Measurements from ENCODE around the gene ASB3. TPM values are rescaled to one million over a fixed set of nuclear protein-coding genes. Genes with fewer than 3 reads are reported as not detected.
A peak's percentile ranks its signal among the peaks of the same experiment; 100 is the strongest.

Gene ASB3
- total RNA-seq, 1 donor from 2014 or later = 11.4 TPM

- peak overlapping the region; percentile 92 for H3K4me3 ChIP-seq
- H3K4me1 ChIP-seq = peaks cover 70% of the 10 kb centered on the region
- H3K9me3 ChIP-seq (replicated peaks) = no peaks in the 10 kb centered on the region
- DNase-seq = no peak
- H3K27me3 ChIP-seq (ENCODE audit: low read depth) = no peaks in the 10 kb centered on the region
- intact Hi-C loops (cut with micrococcal nuclease) = no loop called here
- no peak for TF ChIP-seq CTCF (IDR thresholded peaks at IDR 0.05; ENCODE audit: borderline replicate concordance)
- peaks cover 15% of the 10 kb centered on the region for H3K36me3 ChIP-seq
- H3K27ac ChIP-seq (replicated peaks) = peak overlapping the region; percentile 87
These were observed 425 bp downstream of the ASB3 start for GRCh38 chr2:53786352-53786704.

- peaks cover 17% of the 10 kb centered on the region for H3K36me3 ChIP-seq
- H3K9me3 ChIP-seq (replicated peaks) = no peaks in the 10 kb centered on the region
- TF ChIP-seq CTCF (IDR thresholded peaks at IDR 0.05; ENCODE audit: borderline replicate concordance) = no peak
- intact Hi-C loops (cut with micrococcal nuclease) = no loop called here
- DNase-seq = no peak
- no peaks in the 10 kb centered on the region for H3K27me3 ChIP-seq (ENCODE audit: low read depth)
- H3K4me1 ChIP-seq = peaks cover 64% of the 10 kb centered on the region
- no peak overlapping the region for H3K27ac ChIP-seq (replicated peaks)
- peak overlapping the region; percentile 92 for H3K4me3 ChIP-seq
These were observed 1.4 kb downstream of the ASB3 start for GRCh38 chr2:53785366-53785765.

- intact Hi-C loops (cut with micrococcal nuclease) = no loop called here
- no peak overlapping the region for H3K27ac ChIP-seq (replicated peaks)
- no peaks in the 10 kb centered on the region for H3K27me3 ChIP-seq (ENCODE audit: low read depth)
- peaks cover 17% of the 10 kb centered on the region for H3K36me3 ChIP-seq
- no peak for TF ChIP-seq CTCF (IDR thresholded peaks at IDR 0.05; ENCODE audit: borderline replicate concordance)
- no peaks in the 10 kb centered on the region for H3K9me3 ChIP-seq (replicated peaks)
- H3K4me3 ChIP-seq = no peak overlapping the region
- peaks cover 61% of the 10 kb centered on the region for H3K4me1 ChIP-seq
- no peak for DNase-seq
These were observed 2.3 kb downstream of the ASB3 start for GRCh38 chr2:53784436-53784835.

- H3K27ac ChIP-seq (replicated peaks) = no peak overlapping the region
- H3K9me3 ChIP-seq (replicated peaks) = no peaks in the 10 kb centered on the region
- intact Hi-C loops (cut with micrococcal nuclease) = no loop called here
- peaks cover 17% of the 10 kb centered on the region for H3K36me3 ChIP-seq
- H3K4me3 ChIP-seq = no peak overlapping the region
- no peaks in the 10 kb centered on the region for H3K27me3 ChIP-seq (ENCODE audit: low read depth)
- no peak for DNase-seq
- no peak for TF ChIP-seq CTCF (IDR thresholded peaks at IDR 0.05; ENCODE audit: borderline replicate concordance)
- peaks cover 43% of the 10 kb centered on the region for H3K4me1 ChIP-seq
These were observed 4.1 kb downstream of the ASB3 start for GRCh38 chr2:53782676-53783075.

- H3K36me3 ChIP-seq = peaks cover 22% of the 10 kb centered on the region
- no peak overlapping the region for H3K4me3 ChIP-seq
- intact Hi-C loops (cut with micrococcal nuclease) = no loop called here
- no peaks in the 10 kb centered on the region for H3K27me3 ChIP-seq (ENCODE audit: low read depth)
- H3K27ac ChIP-seq (replicated peaks) = no peak overlapping the region
- DNase-seq = no peak
- no peak for TF ChIP-seq CTCF (IDR thresholded peaks at IDR 0.05; ENCODE audit: borderline replicate concordance)
- H3K9me3 ChIP-seq (replicated peaks) = no peaks in the 10 kb centered on the region
- H3K4me1 ChIP-seq = peaks cover 22% of the 10 kb centered on the region
These were observed 6.7 kb downstream of the ASB3 start for GRCh38 chr2:53780056-53780455.
